Measurements from ENCODE around the gene DEPP1.

GRCh38 chr10:44983066-44983894, 4.7 kb upstream of the DEPP1 start:
- TF ChIP-seq, protein P1, sequence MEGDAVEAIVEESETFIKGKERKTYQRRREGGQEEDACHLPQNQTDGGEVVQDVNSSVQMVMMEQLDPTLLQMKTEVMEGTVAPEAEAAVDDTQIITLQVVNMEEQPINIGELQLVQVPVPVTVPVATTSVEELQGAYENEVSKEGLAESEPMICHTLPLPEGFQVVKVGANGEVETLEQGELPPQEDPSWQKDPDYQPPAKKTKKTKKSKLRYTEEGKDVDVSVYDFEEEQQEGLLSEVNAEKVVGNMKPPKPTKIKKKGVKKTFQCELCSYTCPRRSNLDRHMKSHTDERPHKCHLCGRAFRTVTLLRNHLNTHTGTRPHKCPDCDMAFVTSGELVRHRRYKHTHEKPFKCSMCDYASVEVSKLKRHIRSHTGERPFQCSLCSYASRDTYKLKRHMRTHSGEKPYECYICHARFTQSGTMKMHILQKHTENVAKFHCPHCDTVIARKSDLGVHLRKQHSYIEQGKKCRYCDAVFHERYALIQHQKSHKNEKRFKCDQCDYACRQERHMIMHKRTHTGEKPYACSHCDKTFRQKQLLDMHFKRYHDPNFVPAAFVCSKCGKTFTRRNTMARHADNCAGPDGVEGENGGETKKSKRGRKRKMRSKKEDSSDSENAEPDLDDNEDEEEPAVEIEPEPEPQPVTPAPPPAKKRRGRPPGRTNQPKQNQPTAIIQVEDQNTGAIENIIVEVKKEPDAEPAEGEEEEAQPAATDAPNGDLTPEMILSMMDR (tag by site-specific recombination; IDR thresholded peaks at IDR 0.05): no peak
- TF ChIP-seq ZBTB8A (tag by site-specific recombination; IDR thresholded peaks at IDR 0.05): no peak
- TF ChIP-seq ZNF24 (tag by site-specific recombination; IDR thresholded peaks at IDR 0.05): no peak
- no peak for TF ChIP-seq ZNF112 (tag by site-specific recombination; IDR thresholded peaks at IDR 0.05)
- no peak for TF ChIP-seq ZNF274 (IDR thresholded peaks at IDR 0.05; ENCODE audit: low read length)
- no peak for TF ChIP-seq ZNF274 (tag by site-specific recombination; IDR thresholded peaks at IDR 0.05; ENCODE audit: borderline replicate concordance)
- no peak for TF ChIP-seq TSHZ1 (tag by site-specific recombination; IDR thresholded peaks at IDR 0.05; ENCODE audit: borderline replicate concordance)
- no peak for TF ChIP-seq HOXA7 (CRISPR knock-in tag; IDR thresholded peaks at IDR 0.05; ENCODE audit: borderline replicate concordance)
- TF ChIP-seq ZNF214 (tag by site-specific recombination; IDR thresholded peaks at IDR 0.05; ENCODE audit: borderline replicate concordance): no peak
- TF ChIP-seq ZNF704 (tag by site-specific recombination; IDR thresholded peaks at IDR 0.05): no peak
